AG09319 (cell line): ENCODE results near the gene MGAT4B.

Experiments used
- DNase-seq: peaks from one replicate; pipeline ENCODE4 v3.0.0-alpha.2; 2010; ENCODE audit warnings: low read depth; ENCODE audit errors: extremely low read depth
- CTCF ChIP-seq: IDR thresholded peaks from 2 replicates; pipeline ENCODE4 v1.5.1; 2011; ENCODE audit warnings: low read depth, mild to moderate bottlenecking, inconsistent platforms, low read length, moderate library complexity

MGAT4B gene

DNA sequence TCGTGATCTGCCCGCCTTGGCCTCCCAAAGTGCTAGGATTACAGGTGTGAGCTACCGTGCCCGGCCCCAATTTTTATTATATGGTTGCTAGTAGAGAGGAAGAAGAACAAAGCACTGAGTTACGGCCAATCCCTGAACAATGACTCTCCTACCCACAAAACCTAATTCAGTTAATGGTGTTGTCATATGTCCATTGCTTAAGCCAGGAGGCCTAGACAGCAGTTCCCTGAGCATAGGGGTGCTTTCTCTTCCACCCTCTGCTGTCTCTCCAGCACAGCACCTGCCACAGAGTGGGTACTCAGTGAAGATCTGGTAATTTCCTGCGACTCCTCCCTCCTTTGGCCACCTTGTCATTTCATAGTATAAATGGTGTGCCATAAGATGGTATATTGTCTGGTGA is 34.3 kb downstream of the MGAT4B start:
- DNase-seq = no peak
- no peak for TF ChIP-seq CTCF

DNA sequence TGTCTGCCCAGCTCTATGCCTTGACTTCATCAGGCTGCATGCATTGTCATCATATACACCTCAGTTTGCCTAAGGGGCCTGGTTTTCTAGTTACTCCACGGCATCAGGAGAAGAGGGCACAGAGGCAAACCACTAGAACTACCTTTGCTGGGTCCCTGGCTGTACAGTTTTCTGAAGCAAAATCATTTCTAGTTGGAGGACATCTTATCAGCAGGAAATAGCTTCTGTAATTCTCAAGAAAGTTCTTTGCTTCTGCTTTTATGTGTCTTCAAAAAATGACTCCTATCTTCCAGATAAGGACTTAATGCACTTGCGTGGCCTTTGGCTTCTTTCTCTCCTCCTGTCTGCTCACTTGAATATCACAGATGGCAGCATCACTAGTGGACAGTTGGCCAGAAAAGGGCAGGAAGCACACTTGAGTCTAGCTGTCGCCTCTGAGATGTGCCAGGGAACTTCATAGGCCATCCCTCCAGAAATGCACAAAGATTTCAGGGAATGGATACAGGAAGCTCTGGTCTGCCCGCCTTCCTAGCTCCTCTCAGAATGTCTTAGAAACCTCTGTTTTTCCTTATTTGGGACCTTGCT is 35.3 kb downstream of the MGAT4B start:
- TF ChIP-seq CTCF = no peak
- no peak for DNase-seq

- TF ChIP-seq CTCF = no peak
- no peak for DNase-seq
These were observed 36.9 kb downstream of the MGAT4B start for GRCh38 chr5:179769796-179770195.

- no peak for TF ChIP-seq CTCF
These were observed 37.4 kb downstream of the MGAT4B start for GRCh38 chr5:179769271-179769670.

DNA sequence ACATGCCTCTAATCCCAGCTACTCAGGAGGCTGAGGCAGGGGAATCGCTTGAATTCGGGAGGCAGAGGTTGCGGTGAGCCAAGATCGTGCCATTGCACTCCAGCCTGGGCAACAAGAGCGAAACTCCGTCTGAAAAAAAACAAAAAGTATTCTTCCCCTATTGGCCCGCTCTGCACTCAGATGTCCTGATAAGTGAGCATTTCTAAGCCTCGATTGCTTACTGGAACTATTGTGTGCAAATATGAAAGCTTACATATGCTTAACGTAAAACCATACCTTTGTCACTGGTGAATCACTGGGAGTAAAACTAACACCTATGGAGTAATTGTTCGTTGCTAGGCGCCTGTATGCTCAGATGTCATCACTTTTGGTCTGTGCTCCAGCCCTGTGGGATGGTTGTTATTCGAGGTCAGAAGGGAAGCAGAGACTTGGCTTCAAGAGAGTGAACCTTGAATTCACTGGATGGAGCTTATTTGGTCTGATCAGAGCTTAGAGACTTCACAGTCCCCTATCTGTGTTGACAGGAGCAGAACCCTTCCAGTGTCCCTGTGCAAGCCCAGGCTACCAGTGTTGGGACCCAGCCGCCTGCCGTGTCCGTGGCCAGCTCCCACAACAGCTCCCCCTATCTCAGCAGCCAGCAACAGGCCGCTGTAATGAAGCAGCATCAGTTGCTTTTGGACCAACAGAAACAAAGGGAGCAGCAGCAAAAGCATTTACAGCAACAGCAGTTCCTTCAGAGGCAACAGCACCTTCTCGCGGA is 38.2 kb downstream of the MGAT4B start:
- no peak for DNase-seq
- no peak for TF ChIP-seq CTCF

More at GRCh38 chr5:179769271-179769670, 37.4 kb downstream of the MGAT4B start:
- no peak for DNase-seq

GRCh38 chr5:179767496-179768100 is 39.1 kb downstream of the MGAT4B start:
- TF ChIP-seq CTCF = no peak
- no peak for DNase-seq
